ENCODE data around the gene ANO6.

GRCh38 chr12:45259675-45260074 lies 43.8 kb downstream of the ANO6 start:
- TF ChIP-seq CTCF (IDR thresholded peaks at IDR 0.05) (no peak), POLR2A (IDR thresholded peaks at IDR 0.05) (no peak), POLR2AphosphoS5 (IDR thresholded peaks at IDR 0.05) (no peak)

Data from breast epithelium (tissue), 3 donors.